ENCODE measurements around the gene STIM1. TPM values are rescaled to one million over a fixed set of nuclear protein-coding genes. Genes with fewer than 3 reads are reported as not detected.

The STIM1 gene
- total RNA-seq, 1 experiment from 2014 or later, result 18.1 TPM

DNA sequence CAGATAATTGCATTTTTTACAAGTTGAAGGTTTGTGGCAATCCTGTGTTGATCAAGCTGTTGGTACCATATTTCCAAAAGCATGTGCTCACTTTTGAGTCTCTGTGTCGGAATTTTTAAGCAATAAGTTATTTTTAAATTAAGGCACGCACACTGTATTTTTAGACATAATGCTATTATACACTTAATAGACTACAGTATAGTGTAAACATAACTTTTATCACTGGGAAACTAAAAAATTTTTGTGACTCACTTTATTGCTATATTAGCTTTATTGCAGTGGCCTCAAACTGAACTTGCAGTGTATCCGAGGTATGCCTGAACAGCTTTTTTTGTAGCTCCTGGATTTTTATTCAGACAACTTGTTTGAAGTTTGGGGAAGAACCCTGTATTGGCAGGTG, 207.9 kb downstream of the STIM1 start:
- no peak for DNase-seq (ENCODE audit: low read depth)

DNA sequence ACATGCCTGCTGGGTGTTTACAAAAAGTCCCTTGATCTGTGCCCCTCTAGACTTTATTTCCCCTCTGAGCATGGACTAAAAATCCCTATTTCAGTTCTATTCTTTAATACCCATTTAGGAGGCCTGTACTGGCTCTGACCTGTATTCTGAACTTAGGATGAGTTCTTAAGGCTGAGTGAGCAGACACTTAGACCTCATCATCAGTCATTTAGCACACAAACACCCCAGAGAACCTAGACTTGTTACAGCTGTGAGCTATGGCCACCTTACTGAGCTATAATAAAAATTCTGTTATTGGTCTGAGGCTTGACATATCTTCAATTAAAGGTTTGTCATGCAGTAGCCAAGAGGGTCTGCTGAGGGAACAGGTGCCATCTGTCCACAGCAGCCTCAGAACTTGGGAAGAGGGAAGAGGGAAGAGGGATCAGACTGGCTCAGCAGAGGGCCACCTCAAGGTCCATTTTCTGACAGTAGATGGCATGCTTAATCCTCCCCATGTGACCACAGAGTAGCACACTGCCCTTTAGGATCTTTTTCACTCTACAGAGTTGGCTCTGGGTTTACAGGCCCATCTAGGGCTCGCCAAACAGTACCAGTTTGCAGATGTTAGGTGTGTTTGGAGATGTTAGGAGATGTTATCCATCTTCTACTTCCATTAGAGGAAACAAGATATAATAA, 209.0 kb downstream of the STIM1 start:
- DNase-seq (ENCODE audit: low read depth), result no peak

DNA sequence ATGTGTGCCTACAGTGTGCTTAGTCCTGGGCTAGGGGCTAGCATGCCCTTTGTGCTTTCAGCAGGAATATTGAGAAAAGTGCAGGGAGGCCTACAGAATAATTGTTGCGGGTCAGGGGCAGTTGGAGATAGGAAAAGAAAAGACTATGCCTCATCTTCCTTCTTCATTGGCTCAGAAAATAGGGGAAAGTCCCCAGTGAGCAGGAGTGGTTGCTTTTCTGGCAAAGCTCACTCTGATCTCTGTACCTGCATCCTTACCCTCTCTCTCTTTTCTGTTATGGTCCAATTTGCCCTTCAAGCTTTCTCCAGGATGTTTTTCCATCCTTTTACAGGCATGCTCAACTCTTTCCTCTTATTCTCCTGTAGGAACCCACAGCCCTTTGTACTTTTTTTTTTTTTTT, 209.6 kb downstream of the STIM1 start:
- no peak for DNase-seq (ENCODE audit: low read depth)

DNA sequence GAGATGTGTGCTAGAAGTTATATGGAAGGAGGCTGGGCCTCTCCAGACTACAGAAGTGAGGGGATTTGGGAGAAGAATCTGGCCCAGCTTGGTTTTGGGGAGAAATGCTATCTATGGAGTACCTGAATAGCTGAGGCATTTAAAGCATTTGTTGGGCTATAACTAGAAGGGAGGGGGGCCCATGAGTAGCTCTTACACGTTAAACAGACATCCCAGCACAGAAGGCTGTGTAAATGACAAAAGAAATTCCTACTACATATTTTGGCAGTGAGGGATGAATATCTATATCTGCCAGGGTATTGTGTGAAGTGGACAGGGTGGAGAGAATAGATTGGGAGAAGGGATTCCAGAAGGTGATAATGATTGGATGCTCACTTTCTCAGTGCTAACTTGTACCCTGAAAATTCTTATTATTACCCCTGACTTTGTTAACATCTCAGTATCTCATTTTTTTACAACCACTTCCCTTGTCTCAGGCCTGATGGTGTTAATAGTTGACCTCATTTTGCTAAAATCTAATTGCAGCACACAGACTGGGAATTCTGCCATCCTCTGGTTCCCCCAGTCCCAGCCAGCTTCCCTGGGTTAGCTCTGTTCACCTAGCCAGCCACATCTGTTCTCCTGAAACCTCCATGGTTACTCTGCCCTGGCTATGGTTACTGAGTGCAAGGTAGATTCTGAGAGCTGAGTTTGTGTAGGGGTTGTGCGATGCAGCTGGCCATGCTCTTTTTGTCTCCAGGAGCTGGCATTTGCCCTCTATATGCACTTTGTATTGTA, 210.3 kb downstream of the STIM1 start:
- no peak for DNase-seq (ENCODE audit: low read depth)

DNA sequence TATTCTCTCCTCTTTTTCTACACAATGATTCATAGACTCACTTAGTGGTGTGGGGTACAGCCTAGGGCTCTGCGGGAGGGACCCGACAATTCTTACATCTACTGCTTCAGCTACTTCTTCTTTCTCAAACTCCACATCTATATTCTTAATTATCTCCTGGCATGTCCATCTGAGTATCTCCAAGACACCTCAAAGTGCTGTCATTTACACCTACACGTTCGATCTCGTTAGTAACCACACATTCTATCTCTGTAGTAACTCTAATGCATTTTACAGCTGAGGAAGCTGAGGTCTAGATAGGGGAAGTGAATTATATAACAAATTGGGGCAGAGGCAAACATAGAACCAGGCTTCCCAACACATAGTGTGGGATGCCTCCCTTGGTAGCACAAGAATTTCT, 211.4 kb downstream of the STIM1 start:
- no peak for DNase-seq (ENCODE audit: low read depth)

DNA sequence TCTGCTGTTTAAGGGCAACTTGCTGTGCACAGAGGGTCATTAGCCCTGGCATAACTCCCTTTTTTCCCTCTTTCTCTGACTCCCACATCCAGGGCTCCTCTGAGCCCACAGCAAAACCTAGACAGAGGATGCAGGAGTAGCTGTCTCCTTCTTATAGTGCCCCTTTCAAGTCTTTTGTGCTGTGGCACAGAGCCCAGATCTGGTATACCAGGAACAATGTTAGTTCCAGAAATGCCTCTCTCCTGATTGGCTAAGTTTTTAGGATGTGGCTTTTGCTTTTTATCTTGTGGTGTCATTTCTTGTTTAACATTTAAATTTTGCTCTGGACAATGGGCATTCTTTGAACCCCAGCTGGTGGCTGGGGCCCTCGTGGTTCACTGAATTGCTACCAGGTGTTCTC, 213.5 kb downstream of the STIM1 start:
- no peak for DNase-seq (ENCODE audit: low read depth)

DNA sequence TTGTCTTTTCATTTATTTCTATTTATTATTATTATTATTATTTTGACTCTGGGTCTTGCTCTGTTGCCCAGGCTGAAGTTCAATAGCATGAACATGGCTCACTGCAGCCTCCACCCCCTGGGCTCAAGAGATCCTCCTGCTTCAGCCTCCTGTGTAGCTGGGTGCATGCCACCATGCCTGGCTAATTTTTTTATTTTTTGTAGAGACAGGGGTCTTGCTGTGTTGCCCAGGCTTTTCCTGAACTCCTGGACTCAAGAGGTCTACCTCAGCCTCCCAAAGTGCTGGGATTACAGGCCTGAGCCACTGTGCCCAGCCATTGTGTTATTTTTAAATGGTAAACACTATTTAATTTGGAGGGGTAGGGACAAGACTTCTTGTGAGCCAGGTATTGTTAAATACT, 215.9 kb downstream of the STIM1 start:
- no peak for DNase-seq (ENCODE audit: low read depth)

DNA sequence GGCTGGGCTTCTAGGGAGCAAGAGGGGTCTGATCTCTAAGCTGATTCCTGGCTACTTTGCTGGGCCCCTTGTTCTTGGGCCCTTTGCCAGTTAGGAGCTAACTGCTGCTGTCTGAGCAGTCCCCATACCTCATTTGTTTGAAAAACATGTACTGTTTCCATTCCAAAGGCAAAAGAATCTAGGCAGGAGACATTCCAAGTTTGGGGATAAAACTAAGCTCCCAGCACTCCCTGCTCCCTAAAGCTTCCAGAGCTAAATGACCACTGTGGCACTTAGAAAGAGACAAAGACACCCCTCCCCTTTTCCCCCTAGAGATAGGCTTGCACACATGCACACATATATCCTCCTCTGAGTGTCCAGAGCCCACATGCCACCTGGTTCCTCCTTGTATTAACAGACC, 216.4 kb downstream of the STIM1 start:
- no peak for DNase-seq (ENCODE audit: low read depth)

DNA sequence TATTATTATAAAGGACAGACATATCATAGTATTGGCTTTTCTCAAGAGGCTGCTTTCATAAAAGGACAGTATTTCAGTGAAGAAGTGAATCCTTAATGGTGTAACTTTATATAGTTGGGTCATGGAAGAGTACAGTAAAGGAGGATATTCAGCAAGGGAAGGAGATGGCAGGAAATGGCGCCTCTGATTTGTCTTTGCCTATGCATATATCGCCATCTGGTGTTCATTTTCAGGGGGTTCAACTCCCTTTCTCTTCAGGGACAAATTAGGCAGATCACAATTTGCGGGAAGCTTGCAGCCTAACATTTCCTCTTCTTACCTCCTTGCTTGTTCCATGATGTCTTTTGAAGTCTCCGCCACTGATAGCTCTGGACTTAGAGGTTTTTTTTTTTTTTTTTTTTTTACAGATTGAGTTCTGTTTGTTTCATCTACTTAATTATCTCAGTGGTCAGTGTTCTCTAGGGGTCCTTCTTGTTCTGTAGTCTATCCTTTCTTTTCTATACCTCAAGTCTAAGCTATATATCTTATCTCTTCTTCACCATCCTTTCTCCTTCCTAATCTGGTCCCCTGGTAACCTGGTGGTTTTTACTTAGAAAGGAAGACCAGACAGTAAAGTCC, 217.3 kb downstream of the STIM1 start:
- DNase-seq (ENCODE audit: low read depth), result peak; percentile 73

DNA sequence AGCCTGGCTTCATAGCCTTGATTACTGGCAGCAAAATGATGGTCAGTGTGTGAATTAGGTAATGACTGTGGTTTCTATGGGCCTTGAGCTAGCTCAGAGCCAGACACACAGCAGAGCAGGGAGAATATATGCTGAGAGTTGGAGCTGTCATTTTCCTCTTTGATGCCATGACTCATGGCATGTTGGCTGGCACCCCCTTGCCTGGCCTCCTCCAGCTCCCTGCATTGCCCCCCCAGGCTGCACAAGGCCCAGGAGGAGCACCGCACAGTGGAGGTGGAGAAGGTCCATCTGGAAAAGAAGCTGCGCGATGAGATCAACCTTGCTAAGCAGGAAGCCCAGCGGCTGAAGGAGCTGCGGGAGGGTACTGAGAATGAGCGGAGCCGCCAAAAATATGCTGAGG, 218.8 kb downstream of the STIM1 start:
- peak; percentile 29 for DNase-seq (ENCODE audit: low read depth)

DNA sequence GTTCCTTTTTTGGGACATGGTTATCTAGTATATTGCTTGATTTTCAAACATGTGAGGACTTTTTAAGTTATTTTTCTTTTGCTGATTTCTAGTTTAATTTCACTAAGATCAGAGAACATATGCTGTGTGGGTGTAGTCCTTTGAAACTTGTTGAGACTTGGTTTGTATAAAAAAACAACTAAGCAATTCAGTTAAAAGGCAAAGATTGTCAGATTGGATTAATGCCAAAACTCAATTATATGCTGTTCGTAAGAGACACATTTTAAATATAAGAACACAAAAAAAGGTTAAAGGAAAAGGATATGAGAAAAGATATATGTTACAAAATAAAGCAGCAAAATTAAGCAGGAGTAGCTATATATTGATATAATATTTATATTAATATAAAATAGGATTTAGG, 221.3 kb downstream of the STIM1 start:
- DNase-seq (ENCODE audit: low read depth), result no peak

DNA sequence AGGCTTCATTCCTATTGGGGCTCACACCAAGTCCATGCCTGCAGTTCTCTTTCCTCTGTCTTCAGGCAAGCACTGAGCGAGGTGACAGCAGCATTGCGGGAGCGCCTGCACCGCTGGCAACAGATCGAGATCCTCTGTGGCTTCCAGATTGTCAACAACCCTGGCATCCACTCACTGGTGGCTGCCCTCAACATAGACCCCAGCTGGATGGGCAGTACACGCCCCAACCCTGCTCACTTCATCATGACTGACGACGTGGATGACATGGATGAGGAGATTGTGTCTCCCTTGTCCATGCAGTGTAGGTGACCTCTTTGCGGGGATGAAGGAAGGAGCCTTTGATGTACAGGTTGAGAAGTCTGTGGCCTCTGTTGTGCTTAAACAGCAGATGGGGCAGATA, 227.7 kb downstream of the STIM1 start:
- DNase-seq (ENCODE audit: low read depth), result no peak

DNA sequence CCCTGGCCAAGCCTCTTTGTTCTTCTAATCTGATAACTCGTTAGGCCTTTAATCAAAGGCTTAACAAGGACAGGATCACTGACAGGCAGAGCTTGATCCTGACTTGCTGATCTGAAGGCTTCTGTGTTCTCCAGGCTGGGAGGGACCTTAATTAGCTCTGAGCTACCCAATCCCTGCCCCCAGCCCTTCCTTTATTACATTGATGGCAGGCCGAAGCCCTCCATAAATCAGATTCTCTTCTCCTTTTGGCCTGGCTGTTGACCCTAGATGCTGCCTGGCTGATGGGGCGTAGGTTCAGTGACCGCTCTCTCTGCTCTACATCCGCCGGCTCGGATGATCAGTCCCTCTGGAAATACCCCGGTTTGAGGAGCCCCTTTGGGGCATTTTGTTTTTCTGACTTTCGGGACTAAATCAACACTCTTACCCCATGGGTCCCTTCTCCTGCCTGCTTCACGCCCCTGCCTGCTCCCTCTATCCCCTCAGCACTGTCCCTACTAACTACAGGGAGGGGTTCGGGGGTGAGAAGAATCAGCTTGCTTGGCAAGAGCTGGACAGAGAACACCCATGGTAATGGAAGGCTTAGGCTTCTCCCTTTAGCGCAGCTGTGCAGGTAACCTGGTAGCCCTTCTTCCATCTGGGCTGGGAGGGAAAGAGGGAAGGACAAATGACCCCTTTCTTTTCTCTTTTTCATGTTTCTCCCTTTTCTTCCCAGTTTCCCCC, 229.1 kb downstream of the STIM1 start:
- DNase-seq (ENCODE audit: low read depth), result no peak

DNA sequence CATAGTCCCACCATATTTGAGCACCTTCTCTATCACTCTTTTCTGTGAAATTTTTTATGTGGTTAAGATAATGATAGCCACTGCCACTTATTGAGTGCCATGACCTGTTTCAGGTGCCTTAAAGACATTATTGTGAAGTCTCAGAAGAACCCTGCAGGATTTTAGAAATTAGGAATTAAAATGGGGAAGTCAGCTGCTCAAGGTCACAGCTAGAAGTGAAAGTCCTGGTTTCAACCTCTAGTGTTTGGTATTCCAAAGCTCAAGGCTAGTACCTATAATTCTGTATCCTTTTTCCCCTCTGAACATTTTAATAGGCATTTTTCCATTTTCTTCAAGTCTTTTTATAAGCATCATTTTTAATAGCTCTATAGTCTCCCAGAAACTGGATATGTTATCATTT, 230.1 kb downstream of the STIM1 start:
- no peak for DNase-seq (ENCODE audit: low read depth)

DNA sequence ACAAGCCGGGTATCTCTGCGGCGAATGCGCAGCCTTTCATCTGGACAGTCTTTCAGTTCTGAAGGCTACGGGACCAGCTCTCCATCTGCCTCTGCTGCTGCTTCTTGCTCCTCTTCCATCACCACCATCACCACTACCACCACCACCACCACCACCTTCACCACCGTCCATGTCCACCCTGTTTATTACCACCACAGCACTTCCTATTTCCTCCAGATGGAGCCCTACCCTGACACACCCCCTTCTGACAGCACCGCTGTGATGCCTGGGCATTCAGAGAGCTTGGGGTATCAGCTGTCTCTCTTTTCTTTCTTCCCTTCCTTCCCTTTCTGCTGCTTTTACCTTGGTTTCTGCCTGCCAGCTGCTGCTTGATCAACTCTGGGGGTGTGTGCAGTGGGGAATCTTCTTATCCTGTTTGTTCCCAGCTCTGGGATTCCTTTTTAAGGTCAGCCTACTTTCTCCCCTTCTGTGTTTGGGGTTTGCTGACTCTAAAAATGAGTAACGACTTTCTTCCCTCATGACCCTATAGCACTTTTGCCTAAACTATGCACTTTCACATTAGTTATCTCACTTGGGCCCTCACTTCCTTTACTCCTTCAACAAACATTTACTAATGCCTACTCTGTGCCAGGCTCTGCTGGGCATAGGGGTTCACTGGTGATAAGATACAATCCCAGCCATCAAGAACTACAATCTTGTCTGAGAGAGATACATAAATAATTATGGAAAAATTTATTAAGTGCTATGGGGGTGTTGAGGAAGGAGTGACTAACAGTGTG, 231.3 kb downstream of the STIM1 start:
- no peak for DNase-seq (ENCODE audit: low read depth)

DNA sequence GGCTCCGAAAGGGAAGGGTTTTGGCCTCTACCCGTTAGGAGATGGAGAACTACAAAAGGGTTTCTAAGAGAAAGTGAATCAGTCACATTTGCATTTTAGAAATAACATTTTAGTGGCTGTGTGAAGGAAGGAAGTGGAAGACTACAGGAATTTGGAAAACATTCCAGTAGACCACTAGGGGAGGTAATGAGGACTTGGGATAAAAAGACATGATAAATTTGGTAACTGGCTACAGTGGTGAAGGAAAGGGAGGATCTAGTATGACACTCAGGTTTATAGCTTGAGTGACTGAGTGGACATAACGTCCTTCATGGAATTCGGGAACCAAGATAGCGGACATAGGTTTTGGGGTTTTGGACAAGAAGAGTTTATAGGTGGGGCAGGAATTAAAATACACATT, 232.1 kb downstream of the STIM1 start:
- DNase-seq (ENCODE audit: low read depth), result peak; percentile 51

DNA sequence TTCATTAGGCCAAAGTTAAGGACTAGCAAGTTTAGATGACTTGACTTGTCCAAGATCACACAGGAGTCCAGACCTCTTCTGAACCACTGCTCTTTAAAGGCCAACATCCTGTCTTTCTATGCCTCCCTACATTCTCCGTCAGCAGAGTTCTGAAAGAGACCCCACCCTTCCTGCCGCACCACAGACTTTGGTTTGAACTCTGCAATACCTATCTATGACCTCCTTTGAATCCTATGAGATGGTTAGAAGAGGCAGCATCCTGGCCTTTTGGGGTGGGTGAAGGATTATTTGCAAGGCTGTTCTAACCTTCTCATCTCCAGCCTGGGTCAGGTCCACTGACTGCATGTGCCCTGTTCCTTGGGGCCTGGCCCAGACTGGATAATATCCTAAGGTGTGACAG, 234.8 kb downstream of the STIM1 start:
- no peak for DNase-seq (ENCODE audit: low read depth)

DNA sequence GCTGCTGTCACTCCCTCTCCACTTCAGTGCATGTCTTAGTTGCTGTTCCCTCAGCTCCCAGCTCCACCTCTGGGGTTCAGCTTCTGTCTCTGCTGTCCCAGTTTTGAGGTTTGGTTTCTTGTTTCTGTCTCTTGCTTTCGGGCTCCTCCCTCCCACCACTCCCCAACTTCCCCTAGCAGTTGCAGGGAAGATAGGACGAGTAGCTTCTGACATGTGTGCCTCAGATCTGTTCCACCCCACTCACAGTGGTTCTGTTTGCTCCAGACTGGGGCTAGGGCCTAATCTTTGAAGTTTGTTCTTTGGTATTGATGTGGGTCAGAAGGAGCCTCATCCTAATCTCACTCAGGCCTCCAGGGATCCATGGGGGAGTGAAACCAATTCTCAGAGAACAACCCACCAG, 236.6 kb downstream of the STIM1 start:
- no peak for DNase-seq (ENCODE audit: low read depth)

DNA sequence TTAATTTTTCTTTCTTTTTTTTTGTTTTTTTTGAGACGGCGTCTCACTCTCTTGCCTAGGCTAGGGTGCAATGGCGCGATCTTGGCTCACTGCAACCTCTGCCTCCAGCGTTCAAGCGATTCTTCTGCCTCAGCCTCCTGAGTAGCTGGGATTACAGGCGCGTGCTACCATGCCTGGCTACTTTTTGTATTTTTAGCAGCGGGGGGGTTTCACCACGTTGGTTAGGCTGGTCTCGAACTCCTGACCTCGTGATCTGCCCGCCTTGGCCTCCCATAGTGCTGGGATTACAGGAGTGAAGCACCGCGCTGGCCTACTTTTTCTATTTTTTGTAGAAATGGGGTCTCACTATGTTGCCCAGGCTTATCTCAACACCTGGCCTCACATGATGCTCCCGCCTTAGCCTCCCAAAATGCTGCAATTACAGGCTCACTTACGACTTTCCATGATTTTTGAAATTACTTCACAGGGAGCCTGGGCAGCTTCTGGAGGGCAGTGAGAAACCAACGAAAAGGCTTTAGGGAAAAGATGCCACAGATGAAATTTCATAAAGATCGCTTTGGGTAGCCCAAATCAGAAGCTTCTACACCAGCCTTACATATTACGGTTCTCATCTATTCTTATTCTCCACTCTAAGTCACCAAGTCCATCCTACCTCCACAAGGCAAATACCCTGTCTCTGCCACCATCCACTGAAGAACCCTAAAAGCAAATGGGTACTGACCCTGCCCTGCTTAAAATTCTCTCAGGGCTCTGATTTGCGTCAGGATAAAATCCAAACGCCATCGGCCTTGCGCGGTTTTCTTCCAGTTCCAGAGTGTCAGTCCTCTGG, 238.3 kb downstream of the STIM1 start:
- no peak for DNase-seq (ENCODE audit: low read depth)

Data from HT1080 (cell line).